SKM-1 (cell line): ENCODE data around the gene SMO.

Experiments
- DNase-seq: peaks from one replicate; lab custom pipeline; 2025; ENCODE audit not compliant: unreplicated experiment; lab: John Stamatoyannopoulos, UW

The SMO gene

GRCh38 chr7:129188372-129188891 lies at the start of gene SMO:
Gene SMO, plus strand, starts transcription at chr7:129188633. Its CDS starts 519 bp downstream, at chr7:129189152.
- no peak for DNase-seq

- DNase-seq: no peak
Observed at GRCh38 chr7:129143724-129144094, 44.7 kb upstream of the SMO start.

- peak; percentile 10 for DNase-seq
Observed at GRCh38 chr7:129144095-129144833, 44.2 kb upstream of the SMO start, which contains the start of gene TSPAN33. Gene TSPAN33, plus strand, starts transcription at chr7:129144707. Its CDS starts 274 bp downstream, at chr7:129144981.

- DNase-seq: no peak
Observed at GRCh38 chr7:129144834-129145668, 43.4 kb upstream of the SMO start.

DNA sequence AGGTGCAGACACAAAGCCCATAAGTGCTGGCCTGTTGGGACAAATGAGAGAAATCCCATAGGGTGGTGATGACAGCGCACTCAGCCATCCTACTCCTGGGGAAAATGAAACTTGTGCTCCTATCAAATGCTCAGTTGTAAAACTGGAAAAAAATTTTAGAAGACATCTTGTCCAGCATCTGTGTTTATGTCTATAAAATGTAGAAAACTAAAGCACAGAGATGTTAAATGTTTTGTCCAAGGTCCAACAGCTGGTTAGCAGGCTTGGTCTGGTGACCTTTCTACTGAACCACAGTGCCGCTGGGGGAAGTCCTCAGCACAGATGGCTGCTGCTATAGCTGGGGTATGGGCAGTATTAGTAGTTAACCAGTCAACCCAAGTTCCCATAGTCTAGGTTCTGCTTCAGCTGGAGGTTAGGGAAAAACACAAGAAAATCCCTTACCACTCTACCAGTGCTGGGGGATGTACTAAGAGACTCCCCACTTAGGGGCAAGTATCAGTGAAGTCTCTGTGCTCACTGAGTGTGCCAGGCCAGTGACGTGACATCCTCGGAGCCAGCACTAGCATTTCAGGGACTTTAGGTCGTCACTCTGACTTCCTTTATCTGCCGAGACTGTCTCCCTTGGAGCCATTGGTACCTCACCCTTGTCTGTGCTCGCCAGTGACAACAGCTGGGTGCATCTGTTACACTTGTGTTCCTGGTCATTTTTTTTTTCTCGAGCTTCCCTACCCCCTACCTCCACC lies 42.0 kb upstream of the SMO start:
- DNase-seq: no peak

GRCh38 chr7:129147731-129148130 lies 40.7 kb upstream of the SMO start:
- DNase-seq: no peak

DNA sequence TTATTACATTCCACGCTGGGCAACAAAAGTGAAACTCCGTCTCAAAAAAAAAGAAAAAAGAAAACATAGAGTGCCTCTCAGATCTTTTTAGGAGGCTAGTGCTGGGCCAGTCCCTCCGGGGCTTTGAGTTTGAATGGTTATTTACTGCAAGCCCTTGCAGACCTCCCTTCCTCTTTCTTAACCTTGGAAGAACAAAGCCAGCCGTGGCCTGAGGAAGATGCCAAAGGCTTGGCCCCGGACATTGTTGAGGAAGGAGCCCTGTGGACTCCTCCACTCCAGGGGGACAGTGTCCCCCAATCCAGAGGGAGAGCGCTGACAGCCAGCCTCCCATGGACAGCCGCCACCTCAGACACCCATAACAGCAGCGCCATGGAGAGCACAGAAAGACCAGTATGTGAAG lies 38.9 kb upstream of the SMO start:
- DNase-seq: no peak

DNA sequence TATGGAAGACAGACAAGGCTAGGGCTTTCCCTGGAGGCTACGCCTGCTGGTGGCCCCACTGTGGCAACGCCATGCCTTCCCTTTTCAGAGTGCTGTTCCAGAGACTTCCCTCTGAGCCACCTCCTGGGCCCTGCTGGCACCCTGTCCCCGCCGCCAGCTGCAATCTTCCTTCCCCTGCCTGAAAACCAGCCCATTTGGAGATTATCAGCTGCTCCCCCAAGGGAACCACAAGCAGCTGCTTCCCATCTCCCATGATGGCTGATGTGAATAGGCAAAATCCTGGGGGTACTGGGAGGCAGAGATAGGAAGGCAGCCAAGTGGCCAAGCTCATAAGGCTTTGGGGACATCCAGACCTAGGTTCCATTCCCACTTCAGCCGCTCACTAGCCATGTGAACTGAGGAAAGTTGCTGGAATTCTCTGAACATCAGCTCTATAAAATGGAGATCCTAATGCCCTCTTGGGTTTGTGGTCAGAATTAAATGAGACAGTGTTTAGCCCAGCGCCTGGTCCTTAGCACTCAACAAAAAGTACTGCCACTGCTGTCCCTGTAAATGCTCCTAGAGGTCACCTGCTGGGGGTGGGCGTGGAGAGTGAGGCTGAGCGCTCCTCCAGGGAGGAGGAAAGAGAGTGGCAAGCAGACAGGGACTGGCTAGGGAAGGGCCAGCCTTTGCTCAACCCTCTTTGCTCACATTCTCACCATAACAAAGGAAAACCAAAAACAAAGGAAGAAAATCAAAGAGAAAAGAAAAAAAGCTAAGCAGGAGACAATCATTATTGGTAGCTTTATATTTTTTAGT lies 38.0 kb upstream of the SMO start:
- no peak for DNase-seq

DNA sequence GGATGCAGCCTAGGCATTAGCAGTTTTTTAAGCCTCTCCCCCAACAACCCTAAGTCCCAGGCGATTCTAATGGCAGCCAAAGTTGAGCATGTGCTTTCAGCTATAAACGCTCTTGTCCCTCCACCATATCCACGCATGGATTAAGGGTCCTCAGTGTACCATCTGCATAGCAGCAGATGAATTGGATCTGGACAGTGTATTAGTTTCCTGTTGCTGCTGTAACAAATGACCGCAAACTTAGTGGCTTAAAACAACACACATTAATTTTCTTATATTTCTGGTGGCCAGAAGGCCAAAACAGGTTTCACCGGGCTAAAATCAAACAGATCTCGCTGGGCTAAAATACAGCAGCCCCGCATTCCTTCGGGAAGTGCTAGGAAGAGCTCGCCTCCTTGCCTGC lies 30.8 kb upstream of the SMO start:
- no peak for DNase-seq

- DNase-seq: no peak
Observed at GRCh38 chr7:129159539-129159938, 28.9 kb upstream of the SMO start.

DNA sequence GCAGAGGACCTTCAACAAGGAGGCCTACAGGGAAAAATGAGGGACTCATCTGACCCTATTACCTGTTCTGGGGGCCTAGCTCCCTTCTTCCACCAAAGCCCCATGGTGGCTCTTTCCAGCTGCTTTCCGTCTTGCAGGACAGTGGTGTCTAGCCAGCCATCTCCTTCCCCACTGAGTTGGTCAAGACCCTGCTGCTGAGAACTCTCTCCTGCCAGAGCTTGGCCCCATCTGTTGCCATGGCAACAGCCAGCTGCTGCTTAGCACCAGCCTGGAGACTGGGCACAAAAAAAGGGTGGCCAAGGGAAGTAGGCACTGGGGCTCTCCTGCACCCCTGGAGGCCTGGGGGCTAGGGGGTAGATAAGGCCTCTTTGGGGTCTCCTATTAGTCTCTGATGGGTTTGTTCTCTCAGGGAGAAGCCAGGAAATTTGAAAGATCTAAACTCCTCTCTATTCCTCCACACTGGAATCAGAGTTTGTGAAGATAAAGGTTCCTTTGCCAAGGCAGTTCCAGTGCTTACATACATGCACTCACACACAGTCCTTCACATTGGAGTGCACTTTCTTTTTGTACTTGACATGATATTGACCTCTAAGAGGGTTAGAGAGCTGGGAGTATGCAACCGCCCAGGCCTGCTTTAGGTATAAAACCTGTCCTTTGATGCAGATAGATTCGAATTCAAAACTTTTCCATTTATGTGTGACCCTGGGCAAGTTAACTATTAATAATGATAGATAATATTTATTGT lies 28.1 kb upstream of the SMO start:
- DNase-seq: no peak

DNA sequence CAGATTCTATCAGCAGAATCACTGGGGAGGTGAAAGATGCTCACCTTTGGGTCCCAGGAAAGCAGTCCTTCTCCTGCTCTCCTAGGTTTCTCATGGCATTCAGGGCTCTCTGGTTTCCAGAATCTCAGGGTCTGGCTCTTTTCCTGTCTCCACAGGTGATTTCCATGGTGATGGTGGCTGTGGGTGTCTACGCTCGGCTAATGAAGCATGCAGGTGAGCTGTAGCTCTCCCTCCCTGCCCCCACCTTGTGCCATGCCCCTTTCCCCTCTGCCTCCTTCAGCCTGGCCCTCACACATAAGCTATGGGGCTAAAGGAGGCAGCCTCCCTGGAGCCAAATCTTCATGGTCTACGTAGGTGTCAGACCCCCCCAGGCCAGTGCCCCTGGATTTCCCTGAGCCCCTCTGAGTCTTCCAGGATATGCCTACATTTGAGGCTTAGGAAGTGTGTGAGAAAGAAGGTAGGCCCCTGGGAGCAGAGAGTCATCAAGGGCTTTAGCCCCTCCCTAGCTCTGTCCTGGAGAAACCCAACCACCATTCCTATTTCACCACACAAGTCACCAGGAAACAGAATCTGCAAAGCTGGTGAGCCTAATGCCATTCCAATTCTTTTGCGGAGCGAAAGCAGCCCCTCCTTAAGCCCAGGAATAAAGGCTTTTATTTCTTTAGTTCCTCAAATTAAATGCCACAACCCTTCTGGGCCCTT lies 26.8 kb upstream of the SMO start:
- no peak for DNase-seq

- no peak for DNase-seq
Observed at GRCh38 chr7:129162732-129163131, 25.7 kb upstream of the SMO start.

DNA sequence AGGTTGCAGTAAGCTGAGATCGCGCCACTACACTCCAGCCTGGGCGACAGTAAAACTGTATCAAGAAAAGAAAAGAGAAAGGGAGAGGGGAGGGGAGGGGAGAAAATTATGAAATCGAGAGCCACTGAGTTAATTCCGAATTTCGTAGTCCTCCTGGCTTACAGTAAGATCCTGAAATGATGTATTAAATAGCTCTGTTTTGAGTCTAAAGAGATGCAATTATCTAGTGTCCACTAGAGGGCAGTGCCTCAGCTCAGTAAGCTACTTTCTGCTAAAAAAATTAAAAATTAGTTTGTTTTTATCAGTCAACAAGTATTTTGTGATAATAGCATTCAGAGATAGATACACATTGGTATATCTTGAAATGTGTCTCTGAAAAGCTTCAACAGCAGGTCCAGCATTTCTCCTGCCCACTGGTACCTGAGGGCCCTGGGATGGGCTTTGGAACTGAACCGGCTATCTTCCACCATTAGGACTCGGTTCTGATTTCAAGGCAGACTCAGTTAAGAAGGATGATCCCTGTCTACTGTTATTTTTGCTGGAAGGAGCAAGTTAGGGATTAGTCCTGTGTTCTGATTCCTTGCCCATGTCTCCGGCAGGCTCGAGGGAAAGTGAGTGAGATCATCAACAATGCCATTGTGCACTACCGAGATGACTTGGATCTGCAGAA lies 24.4 kb upstream of the SMO start:
- peak; percentile 26 for DNase-seq

GRCh38 chr7:129166745-129167144 lies 21.7 kb upstream of the SMO start:
- no peak for DNase-seq

GRCh38 chr7:129167817-129168216 lies 20.6 kb upstream of the SMO start:
- DNase-seq: no peak

GRCh38 chr7:129168231-129169021 lies 20.0 kb upstream of the SMO start:
- DNase-seq: no peak

DNA sequence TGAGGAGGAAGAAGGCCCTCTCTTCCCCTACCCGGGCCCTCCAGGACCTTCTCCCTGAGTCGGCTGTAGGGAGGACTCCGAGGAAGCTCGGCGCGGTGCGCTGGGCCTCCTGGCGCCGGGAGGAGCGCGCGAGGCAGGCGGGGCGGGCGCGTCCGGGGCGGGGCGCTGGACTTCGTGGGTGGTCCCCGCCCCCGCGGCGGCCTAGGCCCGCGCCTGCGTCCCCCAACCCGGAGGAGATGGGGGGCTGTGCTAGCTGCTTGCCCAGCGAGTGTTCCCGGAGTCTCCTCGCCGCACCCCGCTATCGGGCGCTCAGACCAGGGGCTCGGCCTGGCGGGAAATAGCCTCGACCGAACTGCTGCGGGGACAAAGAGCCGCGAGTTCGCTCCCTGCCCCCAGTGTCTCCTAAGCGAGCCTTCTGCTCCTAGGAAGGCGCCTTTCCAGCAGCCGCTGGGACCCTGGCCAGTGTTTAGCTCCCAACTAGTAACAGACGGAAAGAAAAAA lies 19.2 kb upstream of the SMO start:
- DNase-seq: no peak
